Muscle layer of colon (tissue), 2 donors: Measurements from ENCODE around the gene RHBDD1.

Experiments used
- H3K27ac ChIP-seq: one replicate; pipeline ENCODE4 v1.7.0; 2013; ENCODE audit warnings: low read depth, mild to moderate bottlenecking, low read length, moderate library complexity
- H3K27me3 ChIP-seq, 2 donors: one replicate each; pipeline ENCODE4 v1.7.0; 2013; ENCODE audit warnings: low read length in 2 of 2, mild to moderate bottlenecking in 2 of 2; ENCODE audit not compliant: insufficient read depth in 2 of 2, control insufficient read depth in 1 of 2
- H3K36me3 ChIP-seq: one replicate; pipeline ENCODE4 v1.7.0; 2013; ENCODE audit warnings: mild to moderate bottlenecking, low read length; ENCODE audit not compliant: insufficient read depth
- H3K4me1 ChIP-seq: one replicate; pipeline ENCODE4 v1.7.0; 2013; ENCODE audit warnings: mild to moderate bottlenecking, low read length; ENCODE audit not compliant: insufficient read depth
- H3K4me3 ChIP-seq, 2 donors: one replicate each; pipeline ENCODE4 v1.7.0; 2013; ENCODE audit warnings: low read length in 2 of 2, low read depth in 1 of 2, mild to moderate bottlenecking in 1 of 2, moderate library complexity in 1 of 2
- H3K9ac ChIP-seq: one replicate; pipeline ENCODE4 v1.7.0; 2013; ENCODE audit warnings: low read length
- H3K9me3 ChIP-seq: one replicate; pipeline ENCODE4 v1.7.0; 2013; ENCODE audit warnings: mild to moderate bottlenecking, low read length
- donor health status: abdominal sarcoma.
- donor health status: Adenocarcinoma of cecum.

RHBDD1 gene

DNA sequence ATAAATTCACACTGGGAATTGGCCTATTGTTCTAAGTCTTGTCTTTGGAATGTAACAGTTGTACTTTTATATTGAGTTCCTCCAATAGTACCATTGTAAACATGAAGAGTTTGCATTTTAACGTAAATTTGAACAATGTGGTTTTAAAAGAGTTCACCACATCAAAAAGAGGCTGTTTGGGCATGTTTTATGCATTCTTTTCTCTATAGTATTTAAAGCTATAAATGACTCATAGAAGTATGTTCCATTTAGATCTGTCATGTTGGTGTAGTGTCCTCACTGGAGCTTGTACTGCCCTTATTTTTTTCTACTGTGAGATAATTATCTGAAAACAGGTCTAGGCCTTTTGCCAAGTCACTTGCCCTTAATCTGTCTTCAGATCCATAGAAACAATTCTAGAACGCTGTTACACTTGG, 141.9 kb downstream of the RHBDD1 start:
- H3K9ac ChIP-seq, result no peak overlapping the region
- no peak overlapping the region for H3K27ac ChIP-seq
- H3K36me3 ChIP-seq, result no peaks in the 10 kb centered on the region
- no peaks in the 10 kb centered on the region for H3K4me1 ChIP-seq
- no peaks in the 10 kb centered on the region for H3K9me3 ChIP-seq
- H3K4me3 ChIP-seq, result no peak overlapping the region
- no peaks in the 10 kb centered on the region for H3K27me3 ChIP-seq

DNA sequence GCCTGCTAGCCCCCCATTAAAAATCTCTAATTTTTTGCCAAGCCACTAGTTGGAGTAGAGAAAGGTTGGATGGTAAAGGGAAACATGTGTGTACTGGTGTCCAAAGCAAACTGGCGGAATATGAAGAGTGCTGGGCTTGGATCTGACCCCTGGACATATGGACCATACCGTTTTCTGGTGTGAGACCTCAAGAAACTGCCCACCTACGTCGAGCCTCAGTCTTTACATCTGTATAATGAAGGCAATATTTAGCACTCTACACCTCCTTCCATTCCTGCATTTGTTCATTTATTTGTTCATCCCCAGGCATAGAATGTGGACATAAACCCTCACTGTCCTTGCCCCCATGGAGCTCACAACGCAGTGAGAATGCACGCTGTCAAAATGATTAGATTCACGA, 142.4 kb downstream of the RHBDD1 start:
- Histone ChIP-seq H3K9me3 (no peaks in the 10 kb centered on the region), H3K4me1 (no peaks in the 10 kb centered on the region), H3K4me3 (no peak overlapping the region), H3K27me3 (no peaks in the 10 kb centered on the region), H3K36me3 (no peaks in the 10 kb centered on the region), H3K9ac (no peak overlapping the region), H3K27ac (no peak overlapping the region)

DNA sequence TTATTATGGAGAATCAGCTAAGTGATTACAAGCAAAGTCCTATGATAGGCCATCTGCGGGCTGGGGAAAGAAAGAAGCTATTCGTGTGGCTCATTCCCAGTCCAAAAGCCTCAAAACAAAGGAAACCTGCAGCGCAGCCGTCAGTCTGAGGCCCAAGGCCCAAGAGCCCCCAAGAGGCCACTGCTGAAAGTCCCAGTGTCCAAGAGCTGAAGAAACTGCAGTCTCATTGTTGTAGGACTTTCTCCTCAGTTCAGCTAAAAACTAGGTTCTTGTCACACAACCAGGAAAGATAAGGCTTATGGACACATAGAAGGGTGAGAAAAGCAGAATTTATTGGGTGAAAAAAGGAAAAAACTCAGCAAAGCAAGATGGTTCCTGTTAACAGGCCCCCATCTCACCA, 143.2 kb downstream of the RHBDD1 start:
- Histone ChIP-seq H3K9me3 (no peaks in the 10 kb centered on the region), H3K9ac (no peak overlapping the region), H3K4me1 (no peaks in the 10 kb centered on the region), H3K27me3 (no peaks in the 10 kb centered on the region), H3K36me3 (no peaks in the 10 kb centered on the region), H3K27ac (no peak overlapping the region), H3K4me3 (no peak overlapping the region)

DNA sequence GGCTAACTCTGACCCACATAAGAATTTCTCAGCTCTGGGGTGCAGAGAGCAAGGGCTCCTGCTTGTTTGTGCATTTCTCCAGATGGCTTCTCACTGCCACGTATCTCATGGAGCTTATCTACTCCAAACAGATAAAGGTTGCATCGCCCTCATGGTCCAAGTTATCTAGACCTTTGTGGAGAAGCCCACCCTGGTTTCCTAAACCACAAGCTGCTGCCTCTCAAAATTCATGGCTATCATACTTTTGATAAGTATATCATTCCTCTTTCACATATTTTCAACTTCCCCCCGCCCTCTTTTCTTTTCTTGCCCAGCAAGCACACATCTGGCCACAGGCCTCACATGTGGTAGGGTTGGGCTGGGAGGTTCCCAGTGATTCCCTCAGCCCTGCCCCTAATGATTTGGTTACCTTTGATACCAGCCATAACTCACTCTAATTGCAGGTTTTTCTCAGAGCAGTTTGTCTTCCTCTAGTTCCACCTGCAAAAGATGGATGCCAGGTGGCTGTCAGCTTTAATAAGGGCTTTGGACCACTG, 146.0 kb downstream of the RHBDD1 start:
- Histone ChIP-seq H3K9ac (no peak overlapping the region), H3K36me3 (no peaks in the 10 kb centered on the region), H3K27me3 (no peaks in the 10 kb centered on the region), H3K4me3 (no peak overlapping the region), H3K4me1 (peaks cover 14% of the 10 kb centered on the region), H3K27ac (no peak overlapping the region), H3K9me3 (no peaks in the 10 kb centered on the region)

DNA sequence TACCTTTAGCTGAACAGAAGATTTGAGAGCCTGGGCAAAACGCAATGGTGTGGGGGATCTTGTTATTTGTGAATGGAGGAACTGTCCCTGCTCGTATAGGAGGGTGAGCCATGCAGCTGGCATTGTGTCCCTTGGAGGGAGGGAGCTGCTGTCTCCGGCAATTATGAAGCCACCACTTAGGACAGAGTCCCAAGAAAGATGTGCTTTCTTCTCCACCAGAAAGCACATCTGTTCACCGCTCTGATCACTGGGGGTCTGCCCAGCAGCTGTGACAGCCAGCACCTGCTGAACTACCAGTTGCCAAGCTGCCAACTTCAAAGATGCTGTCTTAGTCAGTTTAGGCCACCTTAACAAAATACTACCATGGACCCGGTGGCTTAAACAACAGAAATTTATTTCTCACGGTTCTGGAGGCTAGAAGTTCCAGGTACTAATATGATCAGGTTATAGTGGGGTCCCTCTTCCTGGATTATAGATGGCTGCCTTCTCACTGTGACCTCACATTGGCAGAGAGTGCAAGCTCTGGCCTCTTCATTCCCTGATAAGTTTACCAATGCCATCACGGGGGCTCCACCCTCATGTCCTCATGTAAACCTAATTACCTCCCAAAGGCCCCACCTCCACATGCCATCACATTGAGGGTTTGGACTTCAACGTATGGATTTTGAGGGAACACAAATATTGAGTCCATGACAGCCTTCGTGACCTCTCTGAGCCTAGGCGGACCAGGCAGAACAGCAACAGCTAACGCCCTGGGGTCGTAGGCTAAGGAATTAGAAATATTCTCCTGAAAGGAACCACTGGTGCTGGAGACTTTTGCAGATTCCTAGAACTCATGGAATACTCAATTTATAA, 148.3 kb downstream of the RHBDD1 start:
- Histone ChIP-seq H3K4me1 (peaks cover 14% of the 10 kb centered on the region), H3K27ac (no peak overlapping the region), H3K4me3 (no peak overlapping the region), H3K36me3 (no peaks in the 10 kb centered on the region), H3K27me3 (no peaks in the 10 kb centered on the region), H3K9me3 (no peaks in the 10 kb centered on the region), H3K9ac (no peak overlapping the region)

DNA sequence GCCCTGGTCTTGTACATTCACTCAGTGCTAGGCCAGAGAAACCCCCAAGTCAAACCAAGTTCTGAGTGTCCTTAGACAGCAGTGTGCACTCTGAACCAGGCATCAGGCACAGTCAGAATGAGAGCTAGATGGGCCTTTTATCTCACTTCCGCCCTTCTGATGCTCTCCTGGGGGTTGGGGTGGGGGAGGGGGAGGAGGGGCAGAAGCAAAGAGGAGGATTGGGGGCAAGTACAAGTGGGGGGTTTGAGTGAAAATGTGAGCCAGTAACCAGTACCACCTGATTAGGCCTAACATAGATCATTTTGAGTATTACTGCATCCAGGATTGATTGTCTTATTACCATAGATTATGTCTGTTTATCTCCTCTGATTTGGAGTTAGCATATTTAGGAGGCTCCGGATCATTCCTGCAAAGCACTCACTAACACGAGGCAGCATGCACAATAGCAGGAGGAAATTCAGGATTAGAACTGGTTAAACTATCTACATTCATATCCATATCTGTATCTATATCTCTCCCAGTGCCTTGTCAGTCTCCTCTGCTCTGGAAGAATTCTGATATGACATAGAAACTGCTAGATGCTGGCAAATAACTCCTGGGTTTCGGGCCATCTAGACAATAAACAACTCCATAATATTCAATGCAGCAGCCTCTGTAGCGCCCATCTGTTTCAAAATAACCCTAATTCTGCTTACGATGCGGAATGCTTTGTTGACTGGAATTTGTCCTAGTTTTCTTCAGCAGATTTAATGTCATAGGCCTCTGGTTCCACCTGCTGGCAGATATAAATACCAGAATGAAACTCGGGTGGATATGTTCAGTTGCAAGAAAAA, 149.1 kb downstream of the RHBDD1 start:
- H3K9ac ChIP-seq, result no peak overlapping the region
- no peak overlapping the region for H3K27ac ChIP-seq
- no peaks in the 10 kb centered on the region for H3K27me3 ChIP-seq
- H3K4me3 ChIP-seq, result no peak overlapping the region
- peaks cover 14% of the 10 kb centered on the region for H3K4me1 ChIP-seq
- H3K9me3 ChIP-seq, result no peaks in the 10 kb centered on the region
- no peaks in the 10 kb centered on the region for H3K36me3 ChIP-seq

DNA sequence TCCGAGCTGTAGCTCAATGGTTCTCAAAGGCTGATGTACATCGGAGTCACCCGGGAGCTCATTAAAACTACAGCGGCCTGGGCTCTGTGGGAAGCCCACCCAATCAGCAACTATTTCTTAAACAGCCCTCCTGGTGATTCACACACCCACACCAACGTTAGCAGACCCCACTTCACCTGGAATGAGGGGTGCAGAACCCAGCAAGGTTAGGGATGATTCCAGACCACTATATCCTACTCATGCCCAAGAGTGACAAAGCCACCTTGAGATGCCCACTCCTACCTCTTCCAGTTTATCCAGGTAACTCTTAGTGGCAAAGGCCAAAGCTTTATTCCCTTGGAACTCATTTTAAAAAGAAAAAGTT, 149.7 kb downstream of the RHBDD1 start:
- Histone ChIP-seq H3K4me3 (no peak overlapping the region), H3K9me3 (no peaks in the 10 kb centered on the region), H3K9ac (no peak overlapping the region), H3K4me1 (peaks cover 14% of the 10 kb centered on the region), H3K27ac (no peak overlapping the region), H3K27me3 (no peaks in the 10 kb centered on the region), H3K36me3 (no peaks in the 10 kb centered on the region)

DNA sequence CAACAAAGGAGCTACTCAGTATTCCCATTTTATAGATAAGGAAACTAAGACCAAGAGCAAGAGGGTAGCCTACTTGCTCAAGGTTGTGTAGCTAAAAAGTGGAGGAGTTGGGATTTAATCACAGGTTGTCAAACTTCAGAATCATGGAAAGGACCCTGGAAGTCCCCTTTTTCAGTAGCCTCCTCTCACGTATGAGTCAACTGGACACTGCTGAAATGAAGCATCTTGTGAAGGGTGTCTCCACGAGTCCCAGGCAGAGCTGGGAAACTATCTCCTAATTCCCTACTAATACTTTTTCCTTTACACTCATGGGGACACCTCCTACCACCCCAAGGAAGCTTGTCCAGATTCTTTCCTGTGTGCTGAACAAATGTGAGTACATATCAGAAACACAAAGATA, 155.8 kb downstream of the RHBDD1 start:
- Histone ChIP-seq H3K36me3 (no peaks in the 10 kb centered on the region), H3K4me1 (no peaks in the 10 kb centered on the region), H3K27ac (no peak overlapping the region), H3K9me3 (no peaks in the 10 kb centered on the region), H3K27me3 (no peaks in the 10 kb centered on the region), H3K4me3 (no peak overlapping the region), H3K9ac (no peak overlapping the region)

DNA sequence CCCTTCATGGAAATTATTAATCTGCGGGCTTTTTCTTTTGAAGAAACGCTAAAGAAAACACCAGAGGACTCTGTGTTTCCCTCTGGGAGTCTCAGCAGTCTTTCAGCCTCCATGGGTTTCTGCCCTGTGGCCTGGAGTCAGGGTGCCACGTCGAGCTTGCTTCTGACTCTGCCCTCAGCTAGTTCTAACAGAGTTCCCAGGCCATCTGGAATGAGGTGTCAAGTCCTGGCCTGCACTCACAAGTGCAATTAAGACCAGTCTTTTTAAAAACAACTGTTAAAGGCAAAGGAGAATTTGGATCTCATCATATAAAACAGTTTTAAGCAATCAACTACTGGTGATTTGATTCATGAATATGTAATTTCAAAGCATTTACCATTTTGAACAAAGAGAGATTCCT, 157.3 kb downstream of the RHBDD1 start:
- Histone ChIP-seq H3K27me3 (no peaks in the 10 kb centered on the region), H3K4me1 (no peaks in the 10 kb centered on the region), H3K9me3 (no peaks in the 10 kb centered on the region), H3K4me3 (no peak overlapping the region), H3K27ac (no peak overlapping the region), H3K36me3 (no peaks in the 10 kb centered on the region), H3K9ac (no peak overlapping the region)

DNA sequence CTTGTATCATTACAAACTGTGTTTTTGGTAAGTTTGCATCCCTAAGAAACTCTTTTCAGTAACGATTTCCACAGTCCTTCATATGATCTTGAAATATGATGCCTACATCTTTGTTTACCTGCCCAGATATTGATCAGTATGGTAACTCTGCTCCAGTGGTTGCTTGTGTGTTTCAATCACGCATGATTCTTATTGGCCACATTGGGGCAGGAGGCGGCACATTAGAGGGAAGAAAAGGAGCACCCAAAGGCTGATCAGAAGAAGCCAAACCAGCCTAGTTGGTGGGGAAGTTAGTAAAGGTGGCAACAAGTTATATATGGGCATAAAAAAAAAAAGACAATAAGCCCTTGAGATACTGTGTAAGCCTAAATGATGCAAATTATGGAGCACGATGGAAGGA, 158.9 kb downstream of the RHBDD1 start:
- no peaks in the 10 kb centered on the region for H3K27me3 ChIP-seq

DNA sequence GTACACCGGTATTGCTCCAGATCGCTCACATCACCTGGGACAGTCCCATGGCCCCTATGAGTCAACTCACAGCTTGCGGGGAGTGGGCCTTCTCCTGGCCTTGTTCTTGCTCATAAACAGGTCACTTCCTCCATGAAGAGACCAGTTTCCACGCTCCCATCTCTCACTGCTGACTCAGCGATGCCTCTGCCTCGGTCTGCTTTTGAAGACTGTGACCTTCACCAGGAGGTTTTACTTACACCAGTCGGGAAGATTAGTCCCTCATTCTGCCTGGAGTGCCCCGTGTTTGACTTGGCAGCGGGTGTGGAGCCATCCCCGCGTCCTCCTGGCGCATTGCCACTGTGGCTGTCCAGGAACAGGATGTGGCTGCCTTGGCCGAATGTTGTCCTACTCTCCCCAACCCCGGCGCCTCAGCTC, 159.8 kb downstream of the RHBDD1 start:
- Histone ChIP-seq H3K4me1 (no peaks in the 10 kb centered on the region), H3K36me3 (no peaks in the 10 kb centered on the region), H3K9ac (no peak overlapping the region)

More for the DNA sequence above, 158.9 kb downstream of the RHBDD1 start:
- Histone ChIP-seq H3K36me3 (no peaks in the 10 kb centered on the region), H3K27ac (no peak overlapping the region), H3K9me3 (no peaks in the 10 kb centered on the region), H3K9ac (no peak overlapping the region), H3K4me3 (no peak overlapping the region), H3K4me1 (no peaks in the 10 kb centered on the region)

More for the DNA sequence above, 159.8 kb downstream of the RHBDD1 start:
- Histone ChIP-seq H3K27ac (no peak overlapping the region), H3K9me3 (no peaks in the 10 kb centered on the region), H3K27me3 (no peaks in the 10 kb centered on the region), H3K4me3 (no peak overlapping the region)
